Measurements from ENCODE around the gene ZNF277.

The ZNF277 gene

GRCh38 chr7:112206238-112206990 is at the start of gene ZNF277, which contains the start of gene DOCK4:
ZNF277 (plus strand) TSS chr7:112206695; CDS start chr7:112206717, 22 bp downstream.
DOCK4 (minus strand) TSS chr7:112206399; CDS start chr7:112206138, 261 bp downstream.
- DNase-seq: peak; percentile 96 to 98

- no peak for DNase-seq
Observed at GRCh38 chr7:112157072-112157471, 49.4 kb upstream of the ZNF277 start.

DNA sequence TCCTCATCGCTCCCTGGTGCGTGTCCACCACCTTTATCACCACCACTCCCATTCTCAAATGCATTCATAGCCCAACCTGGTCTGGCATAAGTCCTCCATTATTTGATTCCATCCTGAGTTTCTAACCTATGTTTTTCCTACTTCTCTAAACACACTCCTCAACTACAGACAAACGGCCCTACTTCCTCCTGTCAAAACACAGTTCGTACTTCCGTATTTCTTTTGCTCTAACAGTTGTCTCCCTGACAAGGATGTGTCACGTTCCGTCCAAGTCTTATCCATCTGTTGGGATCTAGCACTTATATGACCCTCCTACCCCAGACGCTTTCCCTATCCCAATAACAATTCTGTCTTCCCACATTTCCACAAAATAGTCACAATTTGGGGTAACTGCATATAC is 47.1 kb upstream of the ZNF277 start:
- no peak for DNase-seq

DNA sequence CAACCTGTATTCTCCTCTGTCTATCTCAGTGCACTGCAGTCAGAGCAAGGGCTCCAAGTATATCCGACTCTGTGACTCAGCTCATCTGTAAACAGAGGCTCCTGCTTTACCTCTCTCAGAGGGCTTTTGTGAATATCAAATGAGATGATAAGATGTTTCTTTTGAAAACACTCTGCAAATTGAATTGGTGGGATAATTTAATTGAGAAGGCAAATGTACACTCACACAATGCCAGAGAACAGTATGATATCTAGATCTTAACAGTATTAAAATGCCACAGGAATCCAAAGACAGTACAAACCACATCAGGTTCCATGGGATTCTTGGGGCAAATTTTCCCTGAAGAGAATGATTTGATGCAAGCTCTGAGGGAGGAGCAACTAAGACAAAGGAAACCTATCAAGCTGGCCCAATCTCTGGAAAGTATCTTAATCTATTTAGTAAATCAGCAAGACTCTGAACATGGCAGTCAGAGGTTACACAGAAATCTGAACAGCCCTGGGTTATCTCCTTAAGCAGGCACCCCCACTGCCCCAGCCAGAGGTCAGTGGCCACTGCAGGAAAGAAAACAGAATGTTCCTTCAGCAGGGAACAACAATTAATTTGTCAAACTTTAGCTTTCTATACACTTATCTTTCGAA is 46.2 kb upstream of the ZNF277 start:
- DNase-seq: peak in 1 of 2 experiments; percentile 21

DNA sequence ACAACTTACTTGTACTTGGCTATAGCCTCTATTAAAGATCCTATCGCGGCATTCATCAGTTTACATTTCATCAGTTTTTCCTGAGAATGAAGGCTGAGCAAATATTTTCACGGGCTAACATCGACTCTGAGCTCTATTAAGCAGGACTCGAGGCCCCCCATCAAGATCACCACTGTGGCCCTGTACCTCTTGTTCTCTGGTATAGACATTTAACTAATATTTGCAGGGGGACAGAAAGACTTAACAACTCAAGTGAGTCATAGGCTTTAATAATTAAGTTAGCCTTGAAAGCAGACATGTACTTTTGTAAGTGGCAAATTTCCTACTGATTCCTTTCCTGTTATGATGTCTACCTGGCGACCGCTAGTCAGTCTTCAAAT is 45.7 kb upstream of the ZNF277 start:
- no peak for DNase-seq

GRCh38 chr7:112161253-112162141 is 45.0 kb upstream of the ZNF277 start:
- DNase-seq: no peak

GRCh38 chr7:112162142-112162766 is 44.2 kb upstream of the ZNF277 start:
- peak; percentile 24 to 25 for DNase-seq

- no peak for DNase-seq
Observed at GRCh38 chr7:112162784-112163506, 43.5 kb upstream of the ZNF277 start.

DNA sequence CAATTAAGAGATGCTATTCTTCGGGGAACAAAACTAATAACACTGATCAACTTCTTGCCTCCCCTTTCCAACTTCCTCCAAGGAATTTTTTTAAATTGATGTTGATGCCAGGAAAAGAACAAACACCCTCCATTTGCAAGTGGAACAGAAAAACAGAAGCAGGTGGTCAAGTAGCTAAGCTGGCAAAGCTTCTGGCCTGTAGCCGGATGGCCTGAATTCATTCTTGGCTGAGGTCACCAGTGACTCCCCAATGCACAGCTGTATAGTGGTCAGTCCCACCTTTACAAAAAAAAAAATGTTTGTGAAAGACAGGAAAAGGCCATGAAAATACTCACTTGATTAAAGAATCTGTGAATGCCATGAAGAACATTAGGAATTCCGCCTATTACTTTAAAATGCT is 39.3 kb upstream of the ZNF277 start:
- no peak for DNase-seq

GRCh38 chr7:112168915-112169314 is 37.6 kb upstream of the ZNF277 start:
- DNase-seq: no peak

DNA sequence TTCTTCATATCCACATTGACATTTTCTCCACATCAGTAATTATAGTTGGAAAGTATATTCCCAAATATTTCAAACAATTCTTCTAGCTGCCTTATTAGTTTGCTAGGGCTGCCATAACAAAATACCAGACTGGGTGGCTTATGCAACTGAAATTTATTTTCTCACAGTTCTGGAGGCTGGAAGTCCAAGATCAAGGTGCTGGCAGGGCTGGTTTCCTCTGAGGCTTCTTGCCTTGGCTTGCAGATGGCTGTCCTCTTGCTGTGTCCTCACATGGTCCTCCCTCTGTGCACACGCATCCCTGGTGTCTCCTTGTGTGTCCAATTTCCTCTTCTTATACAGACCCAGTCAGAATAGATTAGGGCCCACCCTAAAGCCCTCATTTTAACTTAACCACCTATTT is 34.8 kb upstream of the ZNF277 start:
- no peak for DNase-seq

- no peak for DNase-seq
Observed at GRCh38 chr7:112172870-112173567, 33.5 kb upstream of the ZNF277 start.

GRCh38 chr7:112173568-112173905 is 33.0 kb upstream of the ZNF277 start:
- no peak for DNase-seq

GRCh38 chr7:112174192-112174591 is 32.3 kb upstream of the ZNF277 start:
- DNase-seq: no peak

GRCh38 chr7:112176241-112176640 is 30.3 kb upstream of the ZNF277 start:
- peak; percentile 50 to 59 for DNase-seq

- no peak for DNase-seq
Observed at GRCh38 chr7:112176693-112177415, 29.6 kb upstream of the ZNF277 start.

DNA sequence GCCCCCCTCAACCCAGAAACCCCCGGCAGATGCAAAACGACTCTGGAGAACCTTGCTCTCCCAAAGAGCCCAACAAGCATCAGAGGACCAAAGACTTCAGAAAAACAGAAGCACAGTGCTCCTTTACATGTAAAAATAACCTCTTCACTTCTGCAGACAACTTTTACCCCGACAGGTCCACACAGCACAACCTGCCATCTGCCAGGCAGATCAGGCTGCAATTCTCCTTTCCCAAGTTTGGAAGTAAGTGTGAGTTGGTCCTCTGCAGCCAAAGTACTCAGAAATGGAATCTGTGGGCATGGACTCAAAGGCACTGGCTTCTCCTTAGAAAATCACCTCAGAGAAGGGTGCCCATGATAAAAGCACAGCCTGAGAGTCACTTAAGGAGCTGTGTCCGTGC is 26.3 kb upstream of the ZNF277 start:
- DNase-seq: no peak

DNA sequence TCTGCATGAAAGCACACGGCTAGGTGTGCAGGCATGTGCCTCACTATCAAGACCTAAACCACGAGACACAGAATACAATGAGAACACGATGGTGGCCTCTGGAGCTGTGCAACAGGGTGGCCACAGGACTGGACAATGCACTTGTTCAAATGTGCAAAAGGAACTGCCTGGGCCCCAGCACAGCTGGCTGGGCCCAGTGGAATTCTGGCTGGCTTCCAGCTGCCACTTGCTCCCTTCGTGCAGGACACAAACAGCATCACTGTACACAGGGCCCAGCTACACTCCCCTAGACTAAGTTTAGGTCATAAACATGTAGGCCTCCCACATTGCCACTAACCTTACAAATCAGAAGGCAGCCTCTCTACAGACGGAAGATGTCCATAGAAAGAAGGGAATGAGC is 23.7 kb upstream of the ZNF277 start:
- DNase-seq: no peak

DNA sequence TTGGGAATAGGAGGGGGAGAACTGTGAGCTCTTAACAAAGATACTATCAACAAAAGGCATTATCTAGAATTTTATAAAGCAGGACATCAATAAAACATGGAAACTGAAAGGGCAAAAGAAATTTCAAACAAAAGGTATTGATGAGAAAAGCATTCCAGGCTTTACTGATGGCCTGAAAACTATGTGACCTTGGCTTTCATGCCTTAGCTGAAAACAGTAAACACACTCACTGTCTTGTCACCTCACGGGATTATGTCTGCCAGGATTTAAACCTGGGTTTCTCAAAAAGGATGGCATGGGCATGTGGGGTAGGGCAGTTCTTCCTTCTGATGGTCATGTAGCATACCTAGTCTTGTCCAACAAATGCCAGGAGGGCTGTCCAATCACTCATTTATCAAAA is 23.2 kb upstream of the ZNF277 start:
- DNase-seq: no peak

DNA sequence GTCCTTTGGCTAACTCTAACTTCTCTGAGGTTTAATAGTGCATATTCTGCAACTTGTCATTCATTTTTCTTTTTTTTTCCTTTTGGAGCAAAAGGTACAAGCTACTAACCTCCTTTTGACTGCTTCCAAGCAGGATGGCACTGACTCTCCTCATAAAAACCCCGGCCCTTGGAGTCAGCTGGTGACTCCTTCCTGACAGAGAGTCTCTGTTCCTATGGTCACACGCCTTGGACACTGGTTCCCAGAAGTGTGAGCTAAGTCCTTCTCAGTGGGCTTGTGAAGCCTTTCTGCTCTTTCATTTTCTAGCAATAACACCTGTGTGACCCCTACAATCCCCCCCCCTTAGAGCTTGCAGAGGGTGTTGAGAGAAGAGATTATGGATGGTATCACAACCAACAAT is 22.0 kb upstream of the ZNF277 start:
- DNase-seq: no peak

Measured in SHP77 (cell line).